Ovary (tissue), 9 donors: ENCODE measurements around the gene UHMK1. TPM values are rescaled to one million over a fixed set of nuclear protein-coding genes. Genes with fewer than 3 reads are reported as not detected.

Experiments
- DNase-seq, 5 donors: peaks; one replicate each; pipeline ENCODE4 v3.0.0-alpha.2; 2019 to 2020
- H3K27ac ChIP-seq, 2 donors: fragments of 200-600 bp; one replicate each; pipeline versions ENCODE4 v1.5.1 to v1.8.0; 2019 to 2022
- H3K27me3 ChIP-seq: fragments of 200-600 bp; one replicate; pipeline ENCODE4 v1.8.0; 2022
- H3K36me3 ChIP-seq: fragments of 200-600 bp; sonication (generic); one replicate; pipeline ENCODE4 v1.5.1; 2019
- H3K4me1 ChIP-seq: one replicate; pipeline ENCODE4 v1.8.1; 2013; ENCODE audit warnings: mild to moderate bottlenecking, moderate library complexity; ENCODE audit not compliant: insufficient read depth
- H3K4me3 ChIP-seq: fragments of 200-600 bp; sonication (generic); one replicate; pipeline ENCODE4 v1.5.1; 2017
- H3K9me3 ChIP-seq, 2 donors: fragments of 200-600 bp in 1 of 2; sonication (generic) in 1 of 2; one replicate each; pipeline versions ENCODE4 v1.5.1 to v1.8.1; 2013 to 2019; ENCODE audit warnings: mild to moderate bottlenecking in 1 of 2, moderate library complexity in 1 of 2
- EP300 ChIP-seq: sonication (generic); formaldehyde crosslinking; IDR thresholded peaks from one replicate; pipeline ENCODE4 v1.6.1; 2017; ENCODE audit warnings: antibody characterized with exemption
- POLR2A ChIP-seq: fragments of 450-650 bp; IDR thresholded peaks from one replicate; pipeline ENCODE4 v1.6.1; 2017; ENCODE audit warnings: antibody characterized with exemption, mild to moderate bottlenecking, moderate library complexity
- WGBS, 3 donors: extraction: QIAGEN DNeasy Blood & Tissue Kit in 1 of 3; methylation state at CpG; one replicate each; pipeline versions ENCODE4 v1.1.5 to v1.1.7; 2013 to 2017; 5-methylcytosine and 5-hydroxymethylcytosine counted together
- intact Hi-C, 4 donors: fragments of 100-400 bp; cut with DNase I; formaldehyde crosslinking; loops; one replicate each; pipeline versions ENCODE4 v1.11.0 to v1.15.1; 2022 to 2023
- polyA plus RNA-seq, 2 donors: library from polyadenylated mRNA; stranded (reverse); fragments of 200-250 nt in 1 of 2; fragments of 350-450 nt in 1 of 2; fragmentation: Illumina TruSeq in 1 of 2; extraction: RNeasy Lipid Tissue Mini Kit (QIAGEN cat#74804) in 1 of 2; gene quantifications; one replicate each; pipeline ENCODE4 v1.2.3, GENCODE V29; 2013 to 2014
- total RNA-seq, 7 donors: library from RNA; depleted of rRNA in 2 of 7; stranded (reverse); fragments of >200 nt in 2 of 7; fragmentation: NEBNext Ultra II Directional in 3 of 7; extraction: Animal tissue kit (Norgen Biotek cat#: 25700) in 3 of 7; gene quantifications; one replicate each; pipeline versions ENCODE4 v1.1.0 to v1.2.4, GENCODE V29; 2016 to 2023
- TF ChIP-seq, protein P1 (sequence below), 3 donors: fragments of 450-650 bp in 2 of 3; fragments of 200-600 bp in 1 of 3; IDR thresholded peaks; one replicate each; pipeline versions ENCODE4 v1.5.1 to v1.8.0; 2016 to 2022; ENCODE audit warnings: antibody characterized with exemption in 3 of 3, mild to moderate bottlenecking in 1 of 3
- donor health status: DM: no; HTN: no; CAD: no; lungs with moderate emphysema.
- donor health status: DM: no; HTN: no; CAD: no.
- donor health status: Bipolar disorder and iron deficiency.
- donor health status: DM: yes; HTN: yes; CAD: no.
- donor health status: DM: no; HTN: no; CAD: no.
- donor health status: DM: yes; HTN: yes; CAD: no.

Gene UHMK1
- total and polyA plus RNA-seq, 9 donors = 8.2 to 36.8 (median 24.3) TPM

DNA sequence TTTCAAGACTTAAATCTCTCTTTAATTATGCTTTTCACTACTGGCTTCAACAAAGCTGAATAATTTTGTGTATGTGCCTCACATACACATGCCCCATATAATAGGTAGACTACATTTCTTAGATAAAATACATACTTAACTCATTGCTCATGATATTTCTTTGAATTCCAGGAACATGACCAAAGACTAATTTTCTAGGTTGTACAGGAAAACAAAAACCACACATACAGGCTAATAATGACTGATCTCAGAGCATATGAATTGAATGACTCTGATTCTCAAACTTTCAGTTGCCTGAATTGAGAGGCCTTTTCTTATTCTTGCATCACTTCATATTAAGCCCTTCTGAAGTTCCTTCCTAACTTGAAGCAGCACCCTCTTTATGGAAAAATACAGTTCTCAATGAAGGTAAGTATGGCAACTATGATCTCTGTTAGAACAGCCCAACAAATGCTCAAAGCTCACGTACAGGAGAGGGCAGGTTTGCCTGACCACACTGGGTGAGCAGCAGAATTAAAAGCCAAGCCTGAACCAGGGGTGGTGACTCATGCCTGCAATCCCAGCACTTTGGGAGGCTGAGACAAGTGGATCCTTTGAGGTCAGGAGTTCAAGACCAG, 41.3 kb downstream of the UHMK1 start:
- Histone ChIP-seq H3K9me3 (no peaks in the 10 kb centered on the region), H3K36me3 (no peaks in the 10 kb centered on the region), H3K4me1 (no peaks in the 10 kb centered on the region), H3K4me3 (no peak overlapping the region), H3K27ac (no peak overlapping the region), H3K27me3 (no peaks in the 10 kb centered on the region)
- no peak for DNase-seq
- intact Hi-C loops = no loop called here
- 65 to 80% (median 76%) methylated on average over 1 of the region's 1 CpG for WGBS, 3 donors
- no peak for TF ChIP-seq POLR2A
- TF ChIP-seq, protein P1, sequence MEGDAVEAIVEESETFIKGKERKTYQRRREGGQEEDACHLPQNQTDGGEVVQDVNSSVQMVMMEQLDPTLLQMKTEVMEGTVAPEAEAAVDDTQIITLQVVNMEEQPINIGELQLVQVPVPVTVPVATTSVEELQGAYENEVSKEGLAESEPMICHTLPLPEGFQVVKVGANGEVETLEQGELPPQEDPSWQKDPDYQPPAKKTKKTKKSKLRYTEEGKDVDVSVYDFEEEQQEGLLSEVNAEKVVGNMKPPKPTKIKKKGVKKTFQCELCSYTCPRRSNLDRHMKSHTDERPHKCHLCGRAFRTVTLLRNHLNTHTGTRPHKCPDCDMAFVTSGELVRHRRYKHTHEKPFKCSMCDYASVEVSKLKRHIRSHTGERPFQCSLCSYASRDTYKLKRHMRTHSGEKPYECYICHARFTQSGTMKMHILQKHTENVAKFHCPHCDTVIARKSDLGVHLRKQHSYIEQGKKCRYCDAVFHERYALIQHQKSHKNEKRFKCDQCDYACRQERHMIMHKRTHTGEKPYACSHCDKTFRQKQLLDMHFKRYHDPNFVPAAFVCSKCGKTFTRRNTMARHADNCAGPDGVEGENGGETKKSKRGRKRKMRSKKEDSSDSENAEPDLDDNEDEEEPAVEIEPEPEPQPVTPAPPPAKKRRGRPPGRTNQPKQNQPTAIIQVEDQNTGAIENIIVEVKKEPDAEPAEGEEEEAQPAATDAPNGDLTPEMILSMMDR (IDR thresholded peaks at IDR 0.05) = no peak

- no peak overlapping the region for H3K4me3 ChIP-seq
These were observed 44.1 kb downstream of the UHMK1 start for GRCh38 chr1:162541619-162542141.

GRCh38 chr1:162543228-162543627, 45.6 kb downstream of the UHMK1 start:
- intact Hi-C loops = no loop called here
- Histone ChIP-seq H3K36me3 (no peaks in the 10 kb centered on the region), H3K27ac (no peak overlapping the region), H3K27me3 (no peaks in the 10 kb centered on the region), H3K4me3 (no peak overlapping the region), H3K4me1 (no peaks in the 10 kb centered on the region), H3K9me3 (no peaks in the 10 kb centered on the region)
- no peak for DNase-seq
- 95 to 100% (median 100%) methylated on average over 3 of the region's 3 CpGs for WGBS, 3 donors
- TF ChIP-seq, protein P1 (IDR thresholded peaks at IDR 0.05) = no peak
- TF ChIP-seq POLR2A = no peak
- TF ChIP-seq EP300 = no peak

More at GRCh38 chr1:162541619-162542141, 44.1 kb downstream of the UHMK1 start:
- Histone ChIP-seq H3K36me3 (no peaks in the 10 kb centered on the region), H3K27me3 (no peaks in the 10 kb centered on the region), H3K9me3 (no peaks in the 10 kb centered on the region), H3K4me1 (no peaks in the 10 kb centered on the region), H3K27ac (no peak overlapping the region)
- 34 to 49% (median 47%) methylated on average over 5 of the region's 5 CpGs for WGBS, 3 donors
- peak in 3 of 5 donors; percentile 14 to 67 (median 47) for DNase-seq
- no peak for TF ChIP-seq EP300
- TF ChIP-seq POLR2A = no peak
- TF ChIP-seq, protein P1 (IDR thresholded peaks at IDR 0.05) = no peak
- intact Hi-C loops = no loop called here

DNA sequence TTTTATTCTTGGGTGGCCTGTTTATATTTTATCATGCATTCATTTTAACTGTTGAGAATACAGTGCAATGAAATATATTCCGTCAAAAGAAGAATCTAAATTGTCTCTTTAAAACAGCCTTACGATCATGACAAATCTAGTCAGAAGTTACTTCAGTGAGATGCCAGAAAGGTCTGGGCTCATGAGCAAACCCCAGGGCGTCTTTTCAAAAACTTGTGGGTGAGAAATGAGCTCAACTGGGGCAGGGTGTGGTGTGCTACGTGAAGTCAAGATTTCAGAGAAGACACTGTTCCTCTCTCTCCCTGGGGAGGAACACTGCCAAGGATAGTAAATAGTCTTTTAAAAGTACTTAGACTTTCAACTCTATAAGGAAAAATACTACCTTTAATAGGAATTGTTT, 50.6 kb downstream of the UHMK1 start:
- Histone ChIP-seq H3K36me3 (no peaks in the 10 kb centered on the region), H3K27me3 (no peaks in the 10 kb centered on the region), H3K27ac (peak overlapping the region in 1 of 2 donors; percentile 5), H3K4me3 (no peak overlapping the region), H3K4me1 (no peaks in the 10 kb centered on the region), H3K9me3 (no peaks in the 10 kb centered on the region)
- WGBS, 3 donors = 40 to 72% (median 70%) methylated on average over 4 of the region's 4 CpGs
- TF ChIP-seq EP300 (no peak), POLR2A (no peak)
- TF ChIP-seq, protein P1 (IDR thresholded peaks at IDR 0.05) = no peak
- DNase-seq = peak in 1 of 5 donors; percentile 33
- intact Hi-C loops = no loop called here
